22Rv1 (cell line): ENCODE data around the gene CTSK.
"Not testable (repeated sequence)": the region's sequence is repeated elsewhere in the genome, so short reads cannot be mapped to it uniquely, and the experiment has no call there.

Experiments used
- H3K27ac ChIP-seq: fragments of 450-650 bp; 2 replicates; pipeline ENCODE4 v1.5.1; 2017
- ZFX ChIP-seq: fragments of 450-650 bp; IDR thresholded peaks from 2 replicates; pipeline ENCODE4 v1.6.1; 2017; ENCODE audit warnings: antibody characterized with exemption, borderline replicate concordance
- TF ChIP-seq, protein P1 (sequence below): fragments of 450-650 bp; IDR thresholded peaks from 2 replicates; pipeline ENCODE4 v1.5.1; 2017; ENCODE audit warnings: mild to moderate bottlenecking

Gene CTSK

GRCh38 chr1:150808121-150808520 lies at the start of gene CTSK:
Gene CTSK, minus strand, starts transcription at chr1:150808260. Its CDS starts 1,455 bp downstream, at chr1:150806805.
- TF ChIP-seq, protein P1, sequence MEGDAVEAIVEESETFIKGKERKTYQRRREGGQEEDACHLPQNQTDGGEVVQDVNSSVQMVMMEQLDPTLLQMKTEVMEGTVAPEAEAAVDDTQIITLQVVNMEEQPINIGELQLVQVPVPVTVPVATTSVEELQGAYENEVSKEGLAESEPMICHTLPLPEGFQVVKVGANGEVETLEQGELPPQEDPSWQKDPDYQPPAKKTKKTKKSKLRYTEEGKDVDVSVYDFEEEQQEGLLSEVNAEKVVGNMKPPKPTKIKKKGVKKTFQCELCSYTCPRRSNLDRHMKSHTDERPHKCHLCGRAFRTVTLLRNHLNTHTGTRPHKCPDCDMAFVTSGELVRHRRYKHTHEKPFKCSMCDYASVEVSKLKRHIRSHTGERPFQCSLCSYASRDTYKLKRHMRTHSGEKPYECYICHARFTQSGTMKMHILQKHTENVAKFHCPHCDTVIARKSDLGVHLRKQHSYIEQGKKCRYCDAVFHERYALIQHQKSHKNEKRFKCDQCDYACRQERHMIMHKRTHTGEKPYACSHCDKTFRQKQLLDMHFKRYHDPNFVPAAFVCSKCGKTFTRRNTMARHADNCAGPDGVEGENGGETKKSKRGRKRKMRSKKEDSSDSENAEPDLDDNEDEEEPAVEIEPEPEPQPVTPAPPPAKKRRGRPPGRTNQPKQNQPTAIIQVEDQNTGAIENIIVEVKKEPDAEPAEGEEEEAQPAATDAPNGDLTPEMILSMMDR: no peak
- no peak for TF ChIP-seq ZFX

GRCh38 chr1:150852734-150853133 lies 44.7 kb upstream of the CTSK start:
- not testable (repeated sequence) for H3K27ac ChIP-seq

More at GRCh38 chr1:150808121-150808520, at the start of gene CTSK:
- H3K27ac ChIP-seq: no peak within 1 kb of the TSS

GRCh38 chr1:150850801-150851362 lies 42.8 kb upstream of the CTSK start:
- H3K27ac ChIP-seq: not testable (repeated sequence)

- H3K27ac ChIP-seq: no peak overlapping the region
- TF ChIP-seq, protein P1: no peak
- TF ChIP-seq ZFX: no peak
Measured at GRCh38 chr1:150846473-150847146, 38.5 kb upstream of the CTSK start.

DNA sequence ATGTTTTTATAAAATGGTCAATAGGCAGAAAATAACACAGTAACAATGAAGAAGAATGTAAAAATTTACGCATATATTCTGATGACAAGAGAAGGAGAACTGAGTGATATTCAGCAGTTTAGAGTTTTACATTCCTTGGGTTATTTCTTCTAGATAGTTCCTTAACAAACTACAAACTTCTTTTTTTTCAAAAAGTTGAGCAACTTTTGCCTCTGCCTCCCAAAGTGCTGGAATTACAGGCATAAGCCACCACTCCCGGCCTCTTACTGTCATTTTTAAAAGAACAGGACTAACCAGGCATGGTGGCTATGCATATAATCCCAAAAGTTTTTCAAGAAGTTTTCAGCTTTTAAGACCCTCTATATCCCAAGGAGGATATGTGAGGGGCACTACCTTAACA lies 35.4 kb upstream of the CTSK start:
- H3K27ac ChIP-seq: no peak overlapping the region
- no peak for TF ChIP-seq ZFX
- TF ChIP-seq, protein P1: no peak

DNA sequence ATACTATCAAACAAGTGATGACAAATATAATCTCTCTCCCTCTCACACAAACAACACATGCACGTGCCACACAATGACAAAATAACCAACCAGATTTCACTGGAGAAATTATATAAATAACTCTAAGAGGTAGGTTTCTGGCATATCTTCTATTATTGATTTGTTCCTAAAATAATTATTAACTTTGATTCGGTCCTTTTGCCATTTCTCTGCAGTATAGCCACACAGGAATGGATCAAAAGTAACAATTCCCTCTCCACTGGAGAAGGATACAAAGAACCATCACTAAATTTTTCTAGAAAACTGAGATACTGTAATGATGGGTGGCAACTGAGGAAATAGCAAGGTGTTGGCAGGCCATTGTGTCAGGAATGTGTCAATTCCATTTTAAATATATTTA lies 34.9 kb upstream of the CTSK start:
- no peak overlapping the region for H3K27ac ChIP-seq
- TF ChIP-seq, protein P1: no peak
- no peak for TF ChIP-seq ZFX

- H3K27ac ChIP-seq: no peak overlapping the region
- TF ChIP-seq, protein P1: no peak
Measured at GRCh38 chr1:150842343-150842742, 34.3 kb upstream of the CTSK start.

GRCh38 chr1:150841626-150842025 lies 33.6 kb upstream of the CTSK start:
- H3K27ac ChIP-seq: no peak overlapping the region

DNA sequence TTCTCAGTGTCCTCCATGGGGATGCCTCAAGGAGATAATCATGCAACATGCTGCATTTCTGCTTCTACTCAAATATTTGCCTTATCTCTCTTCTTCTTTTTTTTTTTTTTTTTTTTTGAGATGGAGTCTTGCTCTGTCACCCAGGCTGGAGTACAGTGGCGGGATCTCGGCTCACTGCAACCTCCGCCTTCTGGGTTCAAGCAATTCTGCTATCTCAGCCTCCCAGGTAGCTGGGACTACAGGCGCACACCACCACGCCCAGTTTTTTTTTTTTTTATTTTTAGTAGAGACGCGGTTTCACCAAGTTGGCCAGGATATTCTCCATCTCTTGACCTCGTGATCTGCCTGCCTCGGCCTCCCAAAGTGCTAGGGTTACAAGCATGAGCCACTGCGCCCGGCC lies 32.8 kb upstream of the CTSK start:
- H3K27ac ChIP-seq: not testable (repeated sequence)

More at GRCh38 chr1:150841626-150842025, 33.6 kb upstream of the CTSK start:
- TF ChIP-seq ZFX: no peak
- TF ChIP-seq, protein P1: no peak
